NCI-H1048 (cell line): ENCODE results near the gene KDM7A.

ENCODE experiments used
- DNase-seq: peaks from one replicate; lab custom pipeline; 2025; lab: John Stamatoyannopoulos, UW

Gene KDM7A

DNA sequence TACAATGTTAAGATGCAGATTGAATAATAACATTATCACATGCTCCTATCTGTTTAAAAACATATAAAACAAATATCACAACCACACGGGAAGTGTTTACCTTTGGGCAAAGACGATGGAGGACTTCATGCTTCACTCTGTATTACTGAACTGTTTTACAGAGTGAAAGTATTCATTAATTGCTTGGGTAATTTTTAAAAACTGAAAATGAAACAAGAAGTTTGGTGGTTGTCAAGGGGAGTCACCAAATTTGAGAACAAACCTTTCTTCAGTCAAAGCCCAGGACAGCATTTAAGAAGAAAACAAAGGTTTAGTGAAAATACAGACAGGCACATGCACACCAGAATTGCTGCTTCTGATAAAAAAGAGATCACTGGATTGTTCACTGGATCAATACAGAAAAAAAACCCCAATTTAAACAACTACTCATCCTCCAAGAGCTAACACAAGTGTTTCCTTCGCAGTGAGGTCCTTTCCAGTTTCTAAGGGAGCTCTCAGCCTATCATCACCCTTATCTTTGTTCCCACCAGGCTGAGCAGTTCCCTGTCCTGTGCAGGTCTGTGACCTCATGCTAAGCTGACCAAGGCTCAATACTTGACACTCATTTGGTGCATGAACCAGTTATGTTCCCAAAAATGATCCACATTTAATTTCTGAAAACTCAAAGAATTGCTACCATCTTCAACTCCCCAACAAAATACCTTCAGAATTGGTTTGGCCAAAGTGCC, 122.8 kb downstream of the KDM7A start:
- no peak for DNase-seq

DNA sequence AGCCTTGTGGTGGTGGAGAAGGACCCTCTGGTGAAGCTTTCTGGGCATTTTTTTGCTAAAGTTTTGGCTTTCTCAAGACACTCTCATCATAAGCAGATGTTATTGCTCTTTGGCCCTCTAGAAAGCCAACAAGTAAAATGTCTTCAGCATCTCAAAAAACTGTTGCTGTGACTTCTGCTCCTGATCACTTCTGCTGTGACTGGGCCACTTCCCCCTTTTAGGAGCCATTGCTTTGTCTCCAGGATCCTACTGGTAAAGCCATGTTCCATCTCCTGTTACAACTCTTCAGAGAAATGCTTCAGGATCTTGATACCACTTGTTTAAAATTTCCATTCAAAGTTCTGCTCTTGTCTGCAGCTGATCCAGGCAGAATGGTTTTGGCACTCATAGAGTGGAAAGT, 125.0 kb downstream of the KDM7A start:
- no peak for DNase-seq

DNA sequence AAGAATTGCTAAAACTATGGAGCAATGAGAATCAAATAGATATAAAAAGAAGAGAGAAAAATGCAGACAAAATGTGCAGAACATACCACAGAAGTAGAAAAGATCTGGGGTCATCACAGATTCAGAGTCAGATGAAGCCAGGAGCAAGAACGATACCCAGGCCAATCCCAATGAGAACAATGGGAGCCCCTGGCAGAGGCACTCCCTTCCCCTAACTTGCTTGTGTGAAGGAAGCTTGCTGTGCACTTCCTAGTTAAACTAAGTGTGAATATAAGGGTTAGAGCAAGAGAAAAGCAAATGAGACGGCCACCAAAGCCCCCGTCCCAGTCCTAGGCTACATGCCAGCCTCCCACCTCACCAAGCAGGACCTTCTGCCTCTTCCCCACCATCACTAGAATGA, 126.7 kb downstream of the KDM7A start:
- no peak for DNase-seq

DNA sequence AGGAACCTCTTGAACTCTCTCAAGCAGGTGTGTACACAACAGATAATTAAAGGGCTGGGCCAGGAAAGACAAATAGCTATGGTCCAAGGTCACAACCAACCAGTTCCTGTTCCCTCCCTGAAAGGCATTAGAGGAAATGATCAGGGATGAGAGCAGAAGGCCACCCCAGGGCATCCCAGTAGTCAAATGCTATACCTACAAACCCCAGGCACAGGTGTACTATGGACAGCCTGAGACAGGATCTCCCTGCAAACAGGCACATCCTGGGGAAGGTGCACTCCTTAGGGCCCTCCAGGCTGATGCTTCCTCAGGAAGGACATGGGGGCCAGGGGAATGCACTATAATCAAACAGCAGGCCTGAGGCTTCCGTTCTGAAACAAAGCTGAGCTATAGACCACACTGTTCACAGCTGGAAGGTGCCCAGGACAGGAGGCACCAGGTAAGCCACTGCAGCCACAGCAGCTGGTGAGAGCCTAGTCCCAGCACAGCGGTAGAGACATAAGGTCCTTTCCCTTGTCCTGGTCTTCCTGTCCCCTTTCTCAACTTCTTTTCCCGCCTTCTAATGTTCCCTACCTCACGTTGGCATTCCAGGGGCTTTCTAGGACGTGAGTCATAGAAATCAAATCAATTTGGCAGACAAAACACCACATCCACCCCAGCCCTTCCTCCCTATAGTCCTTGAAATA, 127.3 kb downstream of the KDM7A start:
- no peak for DNase-seq

DNA sequence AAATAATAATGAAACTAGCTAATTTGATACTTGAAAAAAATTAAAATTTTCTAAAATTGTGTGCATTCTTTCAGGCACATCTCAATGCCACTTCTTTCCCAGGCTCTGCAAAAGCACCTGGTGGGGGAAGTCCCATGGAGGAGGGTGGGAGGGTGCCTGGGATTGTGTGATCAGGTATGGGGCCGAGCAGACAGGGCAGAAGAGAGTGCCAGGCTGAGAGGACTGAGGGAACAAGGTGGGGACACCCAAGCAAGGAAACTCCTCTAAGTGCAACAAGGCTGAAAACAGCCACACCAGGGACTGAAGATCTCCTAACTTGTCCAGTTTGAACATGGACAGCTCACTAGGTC, 127.8 kb downstream of the KDM7A start:
- no peak for DNase-seq

DNA sequence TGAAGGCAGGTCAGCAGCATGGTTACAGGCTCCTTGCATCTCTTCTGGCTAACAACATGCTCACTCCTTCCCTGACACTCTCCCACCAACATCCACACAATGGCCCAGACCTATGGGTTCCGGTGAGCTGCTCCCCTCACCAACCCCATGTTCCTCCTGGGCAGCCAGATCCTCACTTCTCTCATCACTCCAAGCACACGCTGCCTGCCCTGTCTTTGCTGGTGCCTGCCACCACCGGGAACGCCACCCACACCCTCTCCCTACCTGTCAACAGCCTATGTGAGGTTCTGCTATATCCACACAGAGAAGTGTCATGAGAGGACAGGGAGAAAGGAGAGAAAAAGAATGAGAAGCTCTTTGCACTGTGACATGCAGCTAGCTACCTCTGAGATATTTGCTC, 128.6 kb downstream of the KDM7A start:
- DNase-seq: no peak

DNA sequence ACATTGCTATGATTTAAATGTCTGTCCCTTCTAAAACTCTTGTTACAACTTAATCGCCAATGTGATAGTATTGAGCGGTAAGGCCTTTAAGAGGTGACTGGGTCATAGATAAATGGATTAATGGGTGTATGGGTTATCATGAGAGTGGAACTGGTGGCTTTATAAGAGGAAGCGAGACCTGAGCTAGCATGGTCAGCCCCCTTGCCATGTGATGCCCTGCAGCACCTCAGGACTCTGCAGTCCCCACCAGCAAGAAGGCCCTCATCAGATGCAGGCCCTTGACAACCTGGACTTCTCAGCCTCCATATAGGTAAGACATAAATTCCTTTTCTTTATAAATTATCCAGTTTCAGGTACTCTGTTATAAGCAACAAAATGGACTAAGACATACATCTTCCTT, 129.6 kb downstream of the KDM7A start:
- no peak for DNase-seq

DNA sequence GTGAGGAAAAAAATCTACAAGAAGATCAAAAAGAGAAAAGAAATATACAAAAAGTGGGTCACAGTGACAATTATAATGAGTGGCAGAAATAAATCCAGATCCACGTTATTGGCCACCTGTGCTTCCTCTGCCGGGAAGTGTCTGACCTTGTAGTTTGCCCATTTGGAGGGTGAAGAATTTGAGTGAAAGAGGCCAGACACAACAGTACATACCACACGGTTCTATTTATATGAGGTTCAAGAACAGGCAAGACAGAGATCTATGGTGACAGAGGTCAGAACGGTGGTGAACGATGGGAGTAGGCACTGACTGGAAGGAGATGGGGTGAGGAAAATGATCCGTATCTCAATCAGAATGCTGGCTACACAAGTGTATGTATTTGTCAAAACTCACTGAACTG, 131.1 kb downstream of the KDM7A start:
- DNase-seq: no peak

DNA sequence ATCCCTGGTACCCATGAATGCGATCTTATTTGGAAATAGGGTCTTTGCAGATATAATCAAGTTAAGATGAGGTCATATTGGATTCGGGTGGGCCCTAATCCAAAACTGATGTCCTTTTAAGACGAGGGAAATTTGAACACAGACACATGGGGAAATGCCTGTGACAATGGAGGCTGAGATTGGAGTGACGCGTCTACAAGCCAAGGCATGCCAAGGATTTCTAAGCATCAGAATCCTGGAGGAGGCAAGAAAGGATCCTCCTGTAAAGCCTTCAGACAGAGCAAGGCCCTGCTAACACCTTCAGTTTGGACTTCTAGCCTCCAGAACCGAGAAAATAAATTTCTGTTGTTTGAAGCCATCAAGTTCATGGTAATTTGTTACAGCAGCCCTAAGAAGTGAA, 132.5 kb downstream of the KDM7A start:
- DNase-seq: no peak

DNA sequence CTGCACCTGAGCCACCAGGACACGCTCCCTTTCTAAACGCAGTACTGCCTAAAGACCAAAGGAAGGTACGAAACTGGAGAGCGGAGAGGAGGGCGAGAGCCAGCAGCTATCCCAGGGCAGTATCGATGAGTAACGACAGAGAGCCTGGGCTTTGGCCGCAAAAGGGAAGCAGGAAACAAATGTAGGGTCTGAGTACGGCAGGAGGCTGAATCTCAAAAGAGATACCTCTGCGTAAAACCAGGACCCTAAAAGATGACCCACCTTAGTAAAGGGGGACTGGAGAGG, 134.5 kb downstream of the KDM7A start:
- DNase-seq: no peak

DNA sequence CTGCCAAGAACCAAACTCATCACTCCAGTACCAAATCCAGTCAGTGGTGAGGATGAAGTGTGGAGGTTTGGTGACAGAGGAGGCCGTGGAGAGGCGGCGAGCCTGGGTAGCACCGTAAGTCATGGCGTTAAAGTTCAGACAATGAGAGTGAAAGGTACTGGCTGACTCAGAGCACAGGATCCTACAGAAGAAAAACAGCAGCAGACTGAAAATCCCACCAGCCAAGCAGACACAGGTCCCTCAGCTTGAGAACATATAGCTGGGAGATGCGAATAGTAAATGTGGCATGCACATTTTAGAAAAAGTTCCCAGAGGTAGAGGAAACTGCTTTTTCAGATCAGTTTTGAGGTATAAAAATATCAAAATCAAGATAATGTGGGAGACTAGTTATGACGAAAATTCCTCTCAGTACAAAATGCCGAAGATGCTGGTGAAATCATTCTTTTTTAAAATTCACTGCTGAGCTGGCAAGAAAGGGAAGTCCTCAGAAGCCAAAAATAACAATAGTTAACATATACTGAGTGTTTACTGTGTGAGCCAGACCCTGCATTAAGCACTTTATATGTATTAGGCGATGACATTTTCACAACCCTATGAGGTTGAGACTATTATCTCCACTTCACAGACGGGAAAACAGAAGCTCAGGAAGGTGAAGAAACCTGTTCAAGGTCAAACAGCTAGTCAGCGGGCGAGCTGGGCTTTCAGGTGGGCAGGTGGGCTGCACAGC, 135.0 kb downstream of the KDM7A start:
- no peak for DNase-seq

DNA sequence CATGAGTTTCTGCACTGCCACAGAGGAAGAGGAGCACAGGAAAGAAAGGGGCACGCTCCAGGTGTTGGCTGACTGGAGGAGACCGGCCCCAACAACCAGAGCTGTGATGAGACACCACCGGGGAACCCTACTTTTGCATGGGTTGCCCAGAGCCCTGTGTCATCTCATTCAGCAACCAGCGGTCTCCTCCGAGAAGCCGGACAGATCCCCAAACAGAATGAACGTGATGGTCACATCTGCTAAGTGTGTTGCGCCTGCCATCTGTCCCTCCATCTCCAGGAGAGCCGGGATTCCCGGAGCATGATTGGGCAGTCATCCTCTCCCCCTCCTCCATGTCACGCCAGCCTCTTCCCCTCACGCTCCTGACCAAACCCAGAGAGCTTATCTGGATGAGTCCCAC, 136.9 kb downstream of the KDM7A start:
- DNase-seq: no peak

DNA sequence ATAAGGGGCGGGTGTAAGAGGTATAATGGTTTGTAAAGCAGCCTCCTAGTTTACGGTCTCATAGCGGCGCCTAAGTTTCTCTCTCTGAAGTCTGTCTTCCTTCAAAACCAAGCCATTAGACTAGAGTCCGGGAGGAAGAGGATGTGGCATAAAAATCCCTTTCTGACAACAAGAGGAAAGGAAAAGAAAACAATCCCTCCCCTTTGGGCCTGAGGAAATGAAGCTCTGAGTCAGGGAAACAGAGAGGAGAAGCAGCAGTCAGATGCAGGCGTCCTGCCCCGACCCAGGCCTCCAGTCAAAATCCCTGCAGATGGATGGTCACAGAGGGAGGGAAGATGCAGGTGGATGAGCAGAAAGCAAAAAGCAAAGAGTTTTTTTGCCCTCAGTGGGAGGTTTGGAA, 137.7 kb downstream of the KDM7A start:
- DNase-seq: no peak

DNA sequence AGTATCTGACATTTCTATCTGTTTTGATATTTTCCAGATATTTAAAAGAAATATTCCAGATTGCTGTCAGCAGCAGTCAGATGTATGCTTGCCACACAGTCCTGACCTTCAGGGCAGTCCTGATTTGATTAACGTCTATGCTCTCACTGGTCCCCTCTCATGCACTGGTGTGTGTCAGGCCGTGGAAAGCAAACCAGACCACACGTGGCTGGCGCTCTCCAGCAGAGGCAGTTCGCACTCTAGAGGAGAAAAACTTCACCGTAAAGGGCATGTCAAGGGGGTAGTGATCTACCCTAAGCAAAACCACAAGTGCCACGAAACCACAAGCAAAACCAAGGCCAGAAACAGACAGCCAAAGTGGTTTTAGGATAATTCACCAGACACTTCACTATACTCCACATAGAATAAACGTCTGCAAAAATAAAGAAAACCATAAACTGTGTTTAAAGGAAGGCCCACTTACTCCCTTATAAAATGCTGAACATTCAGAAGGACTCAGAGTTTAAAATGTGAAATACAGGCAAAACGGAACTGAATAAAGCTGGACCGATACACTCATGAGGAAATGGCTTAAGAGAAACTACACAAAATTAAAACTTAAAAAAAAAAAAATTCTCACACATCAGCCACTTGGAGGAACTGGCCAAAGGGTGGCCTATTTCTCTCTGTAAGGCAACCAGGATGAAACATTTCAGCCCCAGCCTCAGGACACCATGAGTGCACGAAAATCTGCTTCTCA, 140.4 kb downstream of the KDM7A start:
- DNase-seq: no peak

DNA sequence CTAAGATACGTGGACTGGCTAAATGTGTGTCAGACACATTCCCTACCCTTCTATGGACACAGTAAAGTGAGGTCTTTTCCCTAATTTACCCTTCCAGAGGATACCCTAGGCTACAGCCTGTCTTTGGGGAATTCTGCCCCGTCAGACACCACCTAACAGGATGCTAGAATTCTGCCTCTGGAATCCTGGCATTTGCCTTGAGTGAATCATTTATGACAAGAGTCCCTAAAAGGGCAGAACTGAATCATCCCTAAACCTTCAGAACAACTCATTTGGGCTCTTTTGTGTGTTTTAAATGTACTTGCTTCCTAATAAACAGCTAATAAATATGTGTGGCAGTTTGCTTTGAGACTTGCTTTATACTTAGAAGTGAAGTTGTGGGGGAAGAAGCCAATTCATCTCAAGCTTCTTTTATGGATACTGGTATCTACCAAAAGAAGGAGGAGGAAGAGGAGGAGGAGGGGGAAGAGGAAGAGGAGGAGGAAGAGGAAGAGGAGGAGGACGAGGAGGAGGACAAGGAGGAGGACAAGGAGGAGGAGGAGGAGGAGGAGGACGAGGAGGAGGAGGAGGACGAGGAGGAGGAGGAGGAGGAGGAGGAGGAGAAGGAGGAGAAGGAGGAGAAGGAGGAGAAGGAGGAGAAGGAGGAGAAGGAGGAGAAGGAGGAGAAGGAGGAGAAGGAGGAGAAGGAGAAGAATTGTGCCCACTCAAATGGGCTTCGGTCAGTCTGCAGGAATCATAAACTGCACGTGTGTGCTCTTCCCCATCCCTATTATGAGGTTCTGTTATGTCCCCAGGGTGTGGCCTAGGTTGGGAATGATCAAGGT, 141.2 kb downstream of the KDM7A start:
- no peak for DNase-seq
